NCI-H1092 treated with DMSO at 0.1 percent for 48 hours (cell line): Measurements from ENCODE around the gene SLC24A3.

Experiments
- DNase-seq: peaks from one replicate; lab custom pipeline; 2025; lab: John Stamatoyannopoulos, UW

The SLC24A3 gene

DNA sequence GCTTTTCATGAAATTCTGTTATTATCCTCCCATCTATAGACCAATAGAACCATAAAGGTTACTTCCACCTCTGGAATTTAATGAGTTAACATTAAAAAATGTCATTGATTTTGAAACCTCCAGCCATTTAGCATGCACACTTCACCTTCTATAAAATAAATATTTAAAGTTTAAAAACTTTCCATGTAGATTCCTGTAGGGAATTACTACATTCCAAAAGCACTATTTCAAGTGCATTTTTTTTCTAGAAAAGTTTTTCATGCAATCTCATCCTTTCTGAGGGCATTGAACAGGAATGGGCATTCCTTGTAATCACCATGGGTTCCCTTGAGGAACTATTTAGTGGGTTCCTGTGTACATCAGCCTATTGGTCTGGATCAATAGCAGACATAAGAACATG, 291.8 kb downstream of the SLC24A3 start:
- DNase-seq, result no peak

GRCh38 chr20:19506021-19506420, 293.6 kb downstream of the SLC24A3 start:
- no peak for DNase-seq

GRCh38 chr20:19508449-19508848, 296.0 kb downstream of the SLC24A3 start:
- no peak for DNase-seq

DNA sequence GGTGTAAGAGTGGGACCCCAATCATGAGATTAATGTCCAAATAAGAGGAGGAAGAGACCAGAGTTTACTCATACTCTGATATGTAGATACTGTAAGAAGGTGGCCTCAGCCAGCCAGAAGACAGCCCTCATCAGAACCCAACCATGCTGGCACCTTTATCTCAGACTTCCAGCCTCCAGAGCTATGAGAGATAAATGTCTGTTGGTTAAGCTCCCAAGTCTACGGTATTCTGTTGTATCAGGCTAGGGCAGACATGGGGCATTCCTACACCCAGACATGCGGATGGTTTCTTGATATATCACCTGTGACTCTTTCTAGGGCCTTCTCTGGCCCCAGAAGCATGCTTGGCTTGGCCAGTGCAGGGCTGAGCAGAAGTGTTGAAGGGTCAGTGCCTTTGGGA, 298.2 kb downstream of the SLC24A3 start:
- DNase-seq, result no peak

GRCh38 chr20:19511931-19512330, 299.5 kb downstream of the SLC24A3 start:
- no peak for DNase-seq

DNA sequence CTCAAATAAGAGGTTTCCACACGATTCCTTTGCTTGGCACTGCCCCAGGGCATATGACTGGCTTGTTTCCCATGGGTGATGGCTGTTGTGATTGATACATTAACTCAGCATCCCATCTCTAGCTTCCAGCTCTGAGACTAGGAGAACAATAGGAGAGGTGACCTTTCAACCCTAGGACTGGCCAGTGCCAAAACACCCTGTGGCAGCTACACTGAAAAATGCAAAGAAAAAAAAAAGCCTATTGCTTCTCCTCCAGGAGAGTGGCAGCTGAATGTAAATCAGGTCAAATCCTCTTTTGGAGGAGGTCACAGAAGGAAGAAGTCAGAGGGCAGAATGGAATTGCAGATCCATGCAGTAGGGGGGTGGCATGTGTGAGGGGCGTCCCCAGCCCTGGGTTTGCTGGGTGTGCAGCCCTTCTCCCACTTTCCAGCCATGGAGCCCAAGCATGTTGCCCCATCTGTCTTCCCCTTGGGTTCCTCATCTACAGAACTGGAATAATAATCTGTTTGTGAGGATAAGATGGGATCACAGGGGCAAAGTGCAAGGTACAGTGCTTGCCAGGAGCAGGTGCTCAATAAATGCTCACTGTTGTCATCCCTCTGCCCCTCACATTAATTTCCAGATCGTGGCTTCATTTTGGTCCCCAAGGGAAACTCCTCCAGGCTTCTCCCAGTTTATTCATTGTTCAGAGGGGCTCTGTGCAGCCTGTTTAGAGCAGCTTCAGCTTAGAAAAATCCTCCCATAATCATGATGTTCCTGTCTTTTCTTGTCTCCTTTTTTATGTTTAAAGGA, 300.6 kb downstream of the SLC24A3 start:
- DNase-seq, result no peak

DNA sequence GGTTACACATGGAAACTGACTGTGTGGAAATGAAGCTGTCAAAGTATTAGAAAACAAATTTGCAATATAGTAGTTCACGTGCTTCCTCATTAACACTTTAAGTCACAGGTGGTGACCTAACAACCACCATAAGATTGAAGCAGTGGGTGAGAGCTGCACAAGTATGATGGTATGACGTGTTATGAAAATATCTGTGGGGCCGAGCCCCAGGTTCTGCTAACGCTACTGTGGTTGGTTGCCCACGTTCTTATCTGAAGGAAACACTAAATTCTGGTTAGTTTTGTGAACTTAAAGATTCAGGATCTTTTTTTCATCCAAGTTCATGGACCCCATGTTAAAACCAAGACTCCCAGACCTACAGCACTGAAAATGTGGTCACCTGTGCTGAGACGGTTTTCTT, 302.6 kb downstream of the SLC24A3 start:
- DNase-seq, result no peak

GRCh38 chr20:19519466-19519865, 307.0 kb downstream of the SLC24A3 start:
- no peak for DNase-seq

- DNase-seq, result no peak
These were observed 307.8 kb downstream of the SLC24A3 start for GRCh38 chr20:19520261-19520660.

DNA sequence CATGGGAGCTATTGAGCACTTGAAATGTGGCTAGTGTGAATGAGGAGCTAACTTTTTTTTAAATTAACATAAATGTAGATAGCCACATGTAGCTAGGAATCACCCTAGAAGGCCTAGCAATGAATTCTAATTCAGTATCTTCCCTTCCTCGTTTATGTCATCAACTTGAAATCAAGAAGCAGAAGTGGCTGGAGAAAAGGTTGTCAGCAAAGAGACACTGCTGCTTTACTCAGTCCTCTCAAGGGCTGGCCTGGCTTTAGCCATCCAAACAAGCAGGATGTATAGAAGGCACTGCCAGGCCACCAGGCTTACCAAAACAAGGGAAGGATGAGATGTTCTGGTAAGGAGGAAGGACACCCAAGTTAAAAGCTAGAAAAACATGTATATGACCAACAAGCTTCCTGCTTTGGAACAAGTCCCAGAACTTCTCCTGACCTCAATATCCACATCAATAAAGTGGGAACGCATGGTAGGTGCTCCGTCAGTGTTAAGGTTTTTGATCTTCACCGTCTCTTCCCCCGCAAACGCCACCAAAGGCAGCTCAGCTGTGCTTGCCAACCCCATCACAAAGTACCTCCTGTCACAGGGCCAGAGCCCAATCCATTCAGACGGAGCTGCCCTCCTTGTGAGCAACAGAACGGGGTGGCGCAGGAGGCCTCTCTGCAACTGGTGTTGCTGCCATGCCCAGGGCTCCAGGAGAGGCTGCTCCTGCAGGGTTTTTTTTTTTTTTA, 309.8 kb downstream of the SLC24A3 start:
- DNase-seq, result no peak

- no peak for DNase-seq
These were observed 310.6 kb downstream of the SLC24A3 start for GRCh38 chr20:19522836-19523590.

DNA sequence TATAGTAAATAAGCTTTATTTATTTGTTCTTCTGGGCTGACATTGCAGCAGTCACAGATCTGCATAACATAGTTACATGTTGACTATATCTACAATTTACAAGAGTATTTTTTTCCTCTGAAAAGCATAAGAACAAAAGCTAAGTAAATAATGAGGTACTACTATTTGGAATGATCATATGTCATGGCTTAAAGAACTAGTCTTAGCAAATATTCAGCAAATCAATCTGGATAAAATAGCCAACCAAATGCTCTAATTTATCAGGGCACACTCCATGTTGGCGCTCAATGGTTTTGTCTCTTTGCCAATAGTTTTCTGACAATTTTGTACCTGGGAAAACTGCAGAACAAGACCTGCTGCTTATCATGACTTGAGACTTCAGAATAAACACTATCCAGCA, 312.2 kb downstream of the SLC24A3 start:
- DNase-seq, result no peak

DNA sequence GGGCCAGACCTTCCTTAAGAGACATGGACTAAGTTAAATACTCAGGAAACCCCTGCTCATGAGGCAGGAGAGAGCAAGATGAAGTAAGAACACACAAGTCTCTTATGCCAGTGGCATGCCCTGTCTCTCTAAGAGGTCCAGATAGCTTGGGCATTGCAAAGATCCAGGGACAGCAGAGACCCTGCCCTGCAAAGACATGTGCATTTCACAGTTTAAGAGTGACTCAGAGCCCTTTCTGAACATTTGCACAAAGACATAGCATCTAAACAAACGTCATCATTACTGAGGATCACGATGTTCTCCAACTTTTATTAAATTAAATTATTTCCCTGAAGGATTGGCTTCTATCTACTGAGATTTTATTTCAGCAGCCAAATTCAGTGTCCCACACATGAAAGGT, 315.1 kb downstream of the SLC24A3 start:
- DNase-seq, result no peak

DNA sequence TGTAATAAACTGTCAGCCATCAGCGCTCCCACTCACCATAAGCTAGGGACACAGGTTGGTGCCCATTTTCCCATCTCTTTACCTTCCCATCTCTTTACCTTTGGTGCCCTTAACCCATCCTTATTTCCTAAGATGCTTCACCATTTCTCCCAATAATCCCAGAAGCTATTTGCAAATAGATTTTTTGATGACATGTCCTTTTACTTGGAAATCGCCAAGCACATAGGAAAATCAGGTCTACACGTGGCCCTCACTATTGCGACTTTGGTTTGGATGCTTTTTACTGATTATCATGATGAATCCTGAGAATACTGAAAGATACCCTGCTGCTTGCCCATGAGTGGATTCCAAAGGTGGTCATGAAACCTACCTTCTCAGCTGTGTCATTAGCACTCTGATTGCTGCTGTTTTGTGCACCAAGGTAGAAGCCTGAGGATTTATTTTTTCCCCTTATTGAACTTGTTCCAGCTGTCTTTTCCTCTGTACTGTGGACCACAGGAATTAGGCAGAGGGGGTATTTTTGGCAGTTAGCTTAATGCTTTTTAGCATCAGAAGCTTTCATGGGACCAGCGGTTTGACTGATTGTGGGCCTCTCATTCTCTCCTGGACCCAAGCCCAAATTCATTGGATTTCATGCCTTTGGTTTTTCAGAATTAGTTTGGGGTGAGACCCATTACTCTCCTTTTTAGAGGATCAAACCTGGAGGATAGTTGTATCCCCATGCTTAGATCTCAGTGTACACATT, 316.0 kb downstream of the SLC24A3 start:
- no peak for DNase-seq

DNA sequence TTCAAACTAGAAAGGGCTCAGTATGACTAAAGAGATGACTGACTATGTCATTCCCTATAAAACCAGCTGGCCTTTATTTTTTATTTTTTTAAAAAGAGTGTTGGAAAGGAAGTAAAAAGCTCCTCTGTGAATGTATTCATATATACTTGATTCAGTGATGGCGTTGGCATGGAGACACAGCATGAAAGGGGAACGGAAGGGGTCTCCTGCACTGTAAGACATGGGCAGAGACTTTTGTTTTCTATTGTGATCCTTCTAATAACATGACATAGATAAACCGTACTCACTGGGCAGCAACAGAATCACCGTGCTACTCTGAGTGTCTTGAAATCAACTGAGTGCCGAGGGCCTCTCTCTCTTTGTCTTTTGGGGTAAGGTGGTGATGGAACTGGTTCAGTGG, 317.6 kb downstream of the SLC24A3 start:
- DNase-seq, result no peak

- no peak for DNase-seq
These were observed 319.0 kb downstream of the SLC24A3 start for GRCh38 chr20:19531446-19531845.

GRCh38 chr20:19538556-19538955, 326.1 kb downstream of the SLC24A3 start:
- no peak for DNase-seq

DNA sequence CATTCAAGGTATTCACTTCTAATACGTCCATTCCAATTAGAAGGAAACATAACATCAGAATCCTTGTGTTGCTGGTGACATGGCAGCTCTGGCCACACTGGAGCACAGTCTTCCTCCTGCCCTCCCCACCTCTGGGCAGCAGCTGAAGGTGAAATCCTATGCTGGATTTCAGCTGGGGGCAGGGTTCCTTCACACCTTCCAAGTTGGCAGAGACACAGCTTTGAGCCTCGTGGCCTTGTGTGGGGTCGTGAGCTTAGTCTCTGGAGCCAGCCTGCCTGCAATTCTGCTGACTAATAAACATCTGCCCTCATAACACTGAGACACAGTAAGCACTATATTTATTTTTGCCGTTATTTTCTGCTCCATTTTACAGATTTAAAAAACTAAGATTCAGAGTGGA, 326.7 kb downstream of the SLC24A3 start:
- no peak for DNase-seq

- no peak for DNase-seq
These were observed 327.9 kb downstream of the SLC24A3 start for GRCh38 chr20:19540392-19540791.

DNA sequence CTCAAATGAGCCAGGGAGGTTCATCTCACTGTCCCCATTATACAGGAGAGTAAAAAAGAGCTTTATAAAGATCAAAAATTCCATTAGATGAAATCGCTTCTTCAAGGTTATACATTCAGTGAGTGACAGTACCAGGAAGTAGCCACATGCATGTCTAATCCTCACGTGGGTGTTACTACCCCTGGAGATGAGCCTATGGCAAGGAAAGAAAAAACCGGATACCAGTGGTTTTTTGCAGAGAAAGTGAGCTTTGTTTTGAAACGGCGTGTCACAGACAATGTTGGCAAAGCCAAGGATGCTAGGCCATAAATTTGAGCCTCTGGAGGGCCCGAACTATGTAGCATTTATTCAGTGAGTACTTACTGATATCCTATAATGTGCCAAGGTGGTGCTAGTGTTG, 330.7 kb downstream of the SLC24A3 start:
- DNase-seq, result no peak

- DNase-seq, result no peak
These were observed 332.2 kb downstream of the SLC24A3 start for GRCh38 chr20:19544684-19545083.

- DNase-seq, result no peak
These were observed 334.2 kb downstream of the SLC24A3 start for GRCh38 chr20:19546648-19547047.
